ENCODE results near the gene TNFRSF14. TPM values are rescaled to one million over a fixed set of nuclear protein-coding genes. Genes with fewer than 3 reads are reported as not detected.
A peak's percentile ranks its signal among the peaks of the same experiment; 100 is the strongest.

Gene TNFRSF14
- total and polyA plus RNA-seq, 9 of the 15 experiments (the other 6 are each of a cell fraction or from before 2014, with no cell fraction given): 0.11 to 2.3 (median 0.68) TPM; not detected in 2

GRCh38 chr1:2590233-2591141 lies 34.3 kb downstream of the TNFRSF14 start:
- no peak overlapping the region for H3K27ac ChIP-seq (ENCODE audit: extremely low read depth, low read depth, low read length)
- H3K4me2 ChIP-seq (ENCODE audit: insufficient read depth, low read length): no peak overlapping the region
- ChIA-PET CTCF (ENCODE audit: low intra/inter-chr PET ratio) (no interaction called here), POLR2A (interaction anchor here (0.7 to 0.9 kb wide), 2 partner anchors 50 to 255 kb away, joined by 3 read pairs; no protein-coding TSS in a partner anchor)
- H3K4me3 ChIP-seq: no peak overlapping the region
- ATAC-seq (no peak), FAIRE-seq (no peak), DNase-seq (ENCODE audit: extremely low read depth in 1 of 4, low spot score in 3 of 4) (no peak)
- peaks cover 3 to 26% of the 10 kb centered on the region in 2 experiments; a peak in 3 of 5 replicates for H3K27me3 ChIP-seq (ENCODE audit: control insufficient read depth in 2 of 2, insufficient read depth in 2 of 2, low read length in 2 of 2)
- no peak overlapping the region for H3K9ac ChIP-seq (ENCODE audit: insufficient read depth in 1 of 2, low read depth in 2 of 2, low read length in 2 of 2)
- no peaks in the 10 kb centered on the region for H3K36me3 ChIP-seq (ENCODE audit: control insufficient read depth, insufficient read depth, low read length)
- in situ Hi-C loops (cut with MboI): no loop called here
- no TSS peak for BruUV-seq (replicated peaks)
- intact Hi-C loops (cut with micrococcal nuclease): no loop called here
- no peaks in the 10 kb centered on the region for H3K9me1 ChIP-seq (ENCODE audit: control insufficient read depth, insufficient read depth, low read length)
- H3K4me1 ChIP-seq (replicated peaks in 1 of 2; ENCODE audit: control insufficient read depth in 2 of 2, insufficient read depth in 2 of 2, low read length in 2 of 2): peaks cover 4 to 69% of the 10 kb centered on the region in 2 experiments; a peak in 4 of 5 replicates
- TF ChIP-seq, protein P1, sequence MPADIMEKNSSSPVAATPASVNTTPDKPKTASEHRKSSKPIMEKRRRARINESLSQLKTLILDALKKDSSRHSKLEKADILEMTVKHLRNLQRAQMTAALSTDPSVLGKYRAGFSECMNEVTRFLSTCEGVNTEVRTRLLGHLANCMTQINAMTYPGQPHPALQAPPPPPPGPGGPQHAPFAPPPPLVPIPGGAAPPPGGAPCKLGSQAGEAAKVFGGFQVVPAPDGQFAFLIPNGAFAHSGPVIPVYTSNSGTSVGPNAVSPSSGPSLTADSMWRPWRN (IDR thresholded peaks at IDR 0.05; ENCODE audit: low read depth): no peak
- TF ChIP-seq POLR2G (IDR thresholded peaks at IDR 0.05; ENCODE audit: low read depth, low read length) (0 out of 2 replicates have a peak, but pooled peaks have one; percentile 13), MTF1 (CRISPR knock-in tag; IDR thresholded peaks at IDR 0.05; ENCODE audit: borderline replicate concordance) (no peak)
- TF ChIP-seq, protein P2, sequence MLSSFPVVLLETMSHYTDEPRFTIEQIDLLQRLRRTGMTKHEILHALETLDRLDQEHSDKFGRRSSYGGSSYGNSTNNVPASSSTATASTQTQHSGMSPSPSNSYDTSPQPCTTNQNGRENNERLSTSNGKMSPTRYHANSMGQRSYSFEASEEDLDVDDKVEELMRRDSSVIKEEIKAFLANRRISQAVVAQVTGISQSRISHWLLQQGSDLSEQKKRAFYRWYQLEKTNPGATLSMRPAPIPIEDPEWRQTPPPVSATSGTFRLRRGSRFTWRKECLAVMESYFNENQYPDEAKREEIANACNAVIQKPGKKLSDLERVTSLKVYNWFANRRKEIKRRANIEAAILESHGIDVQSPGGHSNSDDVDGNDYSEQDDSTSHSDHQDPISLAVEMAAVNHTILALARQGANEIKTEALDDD (IDR thresholded peaks at IDR 0.05): no peak
- H4K20me1 ChIP-seq (replicated peaks; ENCODE audit: control insufficient read depth, insufficient read depth, low read length): no peaks in the 10 kb centered on the region
- no peak overlapping the region for H2AFZ ChIP-seq (ENCODE audit: low read depth, low read length)
- 83% methylated on average over 31 of the region's 31 CpGs for WGBS (ENCODE audit: insufficient coverage, low coverage, missing lambda C conversion rate)
- H3K79me2 ChIP-seq (ENCODE audit: control insufficient read depth, insufficient read depth, low read length): peaks cover 4% of the 10 kb centered on the region; the same call in 1 of the 3 replicates
- H3K9me3 ChIP-seq (replicated peaks; ENCODE audit: control insufficient read depth, insufficient read depth, low read depth, low read length): no peaks in the 10 kb centered on the region
